ENCODE measurements around the gene ADGRE2.

DNA sequence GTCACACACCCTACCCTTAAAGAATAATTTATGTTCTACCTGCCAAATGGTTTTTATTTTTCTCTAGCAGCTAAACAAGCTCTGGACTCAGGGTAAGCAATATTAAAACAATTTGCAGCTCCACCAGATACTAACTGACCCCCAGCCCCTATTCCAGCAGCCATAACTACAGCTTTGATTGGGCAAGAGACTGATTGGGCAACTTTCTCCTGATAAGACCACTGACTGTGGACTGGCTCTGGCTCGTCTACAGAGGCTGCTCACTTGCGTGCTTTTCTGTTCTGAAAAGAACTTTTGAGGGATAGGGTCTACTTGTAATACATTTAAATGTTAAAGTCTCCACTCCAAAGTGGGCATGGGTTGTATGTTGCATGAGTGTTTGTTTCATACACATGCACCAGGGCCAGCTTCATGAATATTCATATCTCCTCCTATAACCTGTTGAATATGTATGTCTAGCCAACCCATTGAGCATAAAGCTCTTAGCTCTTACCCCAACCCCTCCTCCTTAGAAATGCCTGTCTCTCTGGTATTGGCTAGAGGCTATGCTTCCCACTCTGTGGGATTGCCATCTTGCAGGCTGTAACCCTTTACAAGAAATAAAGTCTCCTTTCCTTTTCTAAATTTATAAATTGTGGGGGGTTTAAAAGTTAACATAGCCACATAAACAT, 36.8 kb upstream of the ADGRE2 start:
- TF ChIP-seq EZH2 (IDR thresholded peaks at IDR 0.05; ENCODE audit: borderline replicate concordance, low read depth, low read length, severe bottlenecking) (no peak), POLR2A (IDR thresholded peaks at IDR 0.05; ENCODE audit: low read depth, low read length) (no peak), POLR2AphosphoS5 (IDR thresholded peaks at IDR 0.05; ENCODE audit: insufficient read depth, low read depth, low read length) (no peak), JUN (IDR thresholded peaks at IDR 0.05; ENCODE audit: borderline replicate concordance, insufficient read depth, insufficient read length, low read depth) (no peak), MYC (IDR thresholded peaks at IDR 0.05; ENCODE audit: low read depth, low read length) (no peak), FOS (IDR thresholded peaks at IDR 0.05; ENCODE audit: borderline replicate concordance, insufficient read depth, low read length) (no peak), GATA2 (IDR thresholded peaks at IDR 0.05; ENCODE audit: insufficient read depth, insufficient read length, low read depth, low read length) (no peak)
- TF ChIP-seq, protein P1, sequence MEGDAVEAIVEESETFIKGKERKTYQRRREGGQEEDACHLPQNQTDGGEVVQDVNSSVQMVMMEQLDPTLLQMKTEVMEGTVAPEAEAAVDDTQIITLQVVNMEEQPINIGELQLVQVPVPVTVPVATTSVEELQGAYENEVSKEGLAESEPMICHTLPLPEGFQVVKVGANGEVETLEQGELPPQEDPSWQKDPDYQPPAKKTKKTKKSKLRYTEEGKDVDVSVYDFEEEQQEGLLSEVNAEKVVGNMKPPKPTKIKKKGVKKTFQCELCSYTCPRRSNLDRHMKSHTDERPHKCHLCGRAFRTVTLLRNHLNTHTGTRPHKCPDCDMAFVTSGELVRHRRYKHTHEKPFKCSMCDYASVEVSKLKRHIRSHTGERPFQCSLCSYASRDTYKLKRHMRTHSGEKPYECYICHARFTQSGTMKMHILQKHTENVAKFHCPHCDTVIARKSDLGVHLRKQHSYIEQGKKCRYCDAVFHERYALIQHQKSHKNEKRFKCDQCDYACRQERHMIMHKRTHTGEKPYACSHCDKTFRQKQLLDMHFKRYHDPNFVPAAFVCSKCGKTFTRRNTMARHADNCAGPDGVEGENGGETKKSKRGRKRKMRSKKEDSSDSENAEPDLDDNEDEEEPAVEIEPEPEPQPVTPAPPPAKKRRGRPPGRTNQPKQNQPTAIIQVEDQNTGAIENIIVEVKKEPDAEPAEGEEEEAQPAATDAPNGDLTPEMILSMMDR (IDR thresholded peaks at IDR 0.05; ENCODE audit: extremely low read depth in 1 of 2, insufficient read depth in 1 of 2, low read depth in 1 of 2, low read length in 2 of 2): no peak
- TF ChIP-seq, protein P2, sequence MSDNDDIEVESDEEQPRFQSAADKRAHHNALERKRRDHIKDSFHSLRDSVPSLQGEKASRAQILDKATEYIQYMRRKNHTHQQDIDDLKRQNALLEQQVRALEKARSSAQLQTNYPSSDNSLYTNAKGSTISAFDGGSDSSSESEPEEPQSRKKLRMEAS (IDR thresholded peaks at IDR 0.05; ENCODE audit: insufficient read depth, insufficient read length): no peak

Measured in endothelial cell of umbilical vein (primary cell).